HG03520 (cell line): ENCODE measurements around the gene ADSL.
"Not testable (repeated sequence)": the region's sequence is repeated elsewhere in the genome, so short reads cannot be mapped to it uniquely, and the experiment has no call there.

ENCODE experiments used
- ATAC-seq: cut with Tn5 transposase; IDR thresholded peaks from one replicate; pipeline ENCODE4 v1.9.1; 2021; ENCODE audit warnings: mild to moderate bottlenecking, moderate library complexity; ENCODE audit not compliant: unreplicated experiment

ADSL gene

GRCh38 chr22:40367342-40367741, 21.0 kb downstream of the ADSL start:
- ATAC-seq, result no peak

GRCh38 chr22:40368016-40368415, 21.7 kb downstream of the ADSL start:
- no peak for ATAC-seq

- ATAC-seq, result no peak
Measured at GRCh38 chr22:40368836-40369235, 22.5 kb downstream of the ADSL start.

- no peak for ATAC-seq
Measured at GRCh38 chr22:40374567-40374966, 28.3 kb downstream of the ADSL start.

- no peak for ATAC-seq
Measured at GRCh38 chr22:40376149-40376548, 29.8 kb downstream of the ADSL start.

- no peak for ATAC-seq
Measured at GRCh38 chr22:40377931-40378330, 31.6 kb downstream of the ADSL start.

- not testable (repeated sequence) for ATAC-seq
Measured at GRCh38 chr22:40378448-40378847, 32.1 kb downstream of the ADSL start.

GRCh38 chr22:40381461-40381860, 35.2 kb downstream of the ADSL start:
- no peak for ATAC-seq

GRCh38 chr22:40383905-40384304, 37.6 kb downstream of the ADSL start:
- no peak for ATAC-seq

- ATAC-seq, result no peak
Measured at GRCh38 chr22:40385036-40385782, 38.9 kb downstream of the ADSL start.

- no peak for ATAC-seq
Measured at GRCh38 chr22:40387746-40388145, 41.4 kb downstream of the ADSL start.

- ATAC-seq, result no peak
Measured at GRCh38 chr22:40388231-40388630, 41.9 kb downstream of the ADSL start.

- ATAC-seq, result no peak
Measured at GRCh38 chr22:40391417-40391816, 45.1 kb downstream of the ADSL start.

- no peak for ATAC-seq
Measured at GRCh38 chr22:40392618-40393017, 46.3 kb downstream of the ADSL start.

GRCh38 chr22:40394607-40395006, 48.3 kb downstream of the ADSL start:
- no peak for ATAC-seq

- ATAC-seq, result no peak
Measured at GRCh38 chr22:40395607-40396006, 49.3 kb downstream of the ADSL start.

GRCh38 chr22:40396882-40397281, 50.6 kb downstream of the ADSL start:
- no peak for ATAC-seq

GRCh38 chr22:40397396-40397795, 51.1 kb downstream of the ADSL start:
- no peak for ATAC-seq

- no peak for ATAC-seq
Measured at GRCh38 chr22:40399621-40400020, 53.3 kb downstream of the ADSL start.

- no peak for ATAC-seq
Measured at GRCh38 chr22:40400159-40400558, 53.9 kb downstream of the ADSL start.

- ATAC-seq, result no peak
Measured at GRCh38 chr22:40401532-40401931, 55.2 kb downstream of the ADSL start.

GRCh38 chr22:40401981-40402406, 55.7 kb downstream of the ADSL start:
- no peak for ATAC-seq

- no peak for ATAC-seq
Measured at GRCh38 chr22:40403141-40403540, 56.8 kb downstream of the ADSL start.
